Natural killer cell (primary cell): ENCODE measurements around the gene GPRC6A. TPM values are rescaled to one million over a fixed set of nuclear protein-coding genes. Genes with fewer than 3 reads are reported as not detected.

Source experiments
- ATAC-seq, 3 donors: fragments of 150-1000 bp in 2 of 3; fragments of 200-7000 bp in 1 of 3; cut with Tn5 transposase; 1 replicate in 1 of 3; 2 replicates in 2 of 3; pipeline ENCODE4 v1.10.0; 2021; ENCODE audit warnings: mild to moderate bottlenecking in 2 of 3, moderate library complexity in 2 of 3
- DNase-seq, 2 donors: peaks; one replicate each; pipeline versions ENCODE4 v3.0.0 to v3.0.0-alpha.2; 2013 to 2021; ENCODE audit warnings: mixed read lengths in 1 of 2
- H3K27ac ChIP-seq: one replicate; pipeline ENCODE4 v1.5.1; 2013; ENCODE audit warnings: mild to moderate bottlenecking, low read length
- H3K27me3 ChIP-seq: one replicate; pipeline ENCODE4 v1.6.1; 2013; ENCODE audit warnings: low read length; ENCODE audit not compliant: control insufficient read depth, insufficient read depth
- H3K36me3 ChIP-seq: one replicate; pipeline ENCODE4 v1.6.1; 2013; ENCODE audit warnings: low read length; ENCODE audit not compliant: control insufficient read depth, insufficient read depth
- H3K4me1 ChIP-seq: one replicate; pipeline ENCODE4 v1.6.1; 2013; ENCODE audit warnings: low read length; ENCODE audit not compliant: control insufficient read depth, insufficient read depth
- H3K4me3 ChIP-seq: one replicate; pipeline ENCODE4 v1.5.1; 2013; ENCODE audit warnings: low read length
- H3K9me3 ChIP-seq: one replicate; pipeline ENCODE4 v1.6.1; 2013; ENCODE audit warnings: low read length; ENCODE audit not compliant: control insufficient read depth, insufficient read depth
- H3K27ac Mint-ChIP-seq, 2 donors: one replicate each; pipeline ENCODE4 v1.8.0; 2022; ENCODE audit warnings: mild to moderate bottlenecking in 2 of 2, mixed read lengths in 2 of 2, moderate library complexity in 1 of 2
- H3K27me3 Mint-ChIP-seq, 2 donors: one replicate each; pipeline ENCODE4 v1.8.0; 2022; ENCODE audit warnings: low read depth in 2 of 2, mixed read lengths in 2 of 2
- H3K36me3 Mint-ChIP-seq: one replicate; pipeline ENCODE4 v1.8.0; 2022; ENCODE audit warnings: mixed read lengths
- H3K4me1 Mint-ChIP-seq, 2 donors: one replicate each; pipeline ENCODE4 v1.8.0; 2022; ENCODE audit warnings: mixed read lengths in 2 of 2
- H3K4me3 Mint-ChIP-seq: one replicate; pipeline ENCODE4 v1.8.0; 2022; ENCODE audit warnings: mild to moderate bottlenecking, moderate library complexity, mixed read lengths
- H3K9me3 Mint-ChIP-seq, 2 donors: one replicate each; pipeline ENCODE4 v1.8.0; 2022; ENCODE audit warnings: mixed read lengths in 2 of 2
- CTCF ChIP-seq: fragments of 200-600 bp; IDR thresholded peaks from one replicate; pipeline ENCODE4 v1.8.0; 2022; ENCODE audit warnings: antibody characterized with exemption
- WGBS: methylation state at CpG from one replicate; pipeline ENCODE4 v1.1.7; 2013; ENCODE audit warnings: missing lambda C conversion rate; ENCODE audit not compliant: insufficient coverage; 5-methylcytosine and 5-hydroxymethylcytosine counted together
- intact Hi-C: fragments of 100-400 bp; cut with micrococcal nuclease; formaldehyde crosslinking; loops from one replicate; pipeline ENCODE4 v1.14.2; 2022
- total RNA-seq, 4 donors: library from RNA; stranded (reverse); fragments of 120-200 nt in 1 of 4; gene quantifications; one replicate each; pipeline versions ENCODE4 v1.2.3 to v1.2.4, GENCODE V29; 2013 to 2022

GPRC6A gene
- total RNA-seq, 3 donors from 2014 or later (not counting 1 experiment from before 2014, with no cell fraction given), result not detected

- intact Hi-C loops, result no loop called here
- Histone ChIP-seq H3K27ac (no peak overlapping the region), H3K36me3 (no peaks in the 10 kb centered on the region), H3K4me1 (peaks cover 3% of the 10 kb centered on the region), H3K27me3 (peaks cover 15% of the 10 kb centered on the region), H3K9me3 (no peaks in the 10 kb centered on the region), H3K4me3 (no peak overlapping the region)
- ATAC-seq (no peak), DNase-seq (no peak)
- Mint-ChIP-seq H3K36me3 (no peaks in the 10 kb centered on the region), H3K4me1 (no peaks in the 10 kb centered on the region), H3K4me3 (no peak overlapping the region), H3K9me3 (peaks cover 7 to 8% of the 10 kb centered on the region in 2 donors), H3K27ac (no peak overlapping the region), H3K27me3 (peaks cover 13% of the 10 kb centered on the region in 2 donors)
- 33% methylated on average over 8 of the region's 8 CpGs for WGBS
- no peak for TF ChIP-seq CTCF
These were observed 47.2 kb upstream of the GPRC6A start for GRCh38 chr6:116876107-116876506.

GRCh38 chr6:116872771-116873170 is 43.9 kb upstream of the GPRC6A start:
- WGBS, result 89% methylated on average over 3 of the region's 4 CpGs
- Histone ChIP-seq H3K4me1 (peaks cover 3% of the 10 kb centered on the region), H3K4me3 (no peak overlapping the region), H3K27me3 (peaks cover 12% of the 10 kb centered on the region), H3K36me3 (no peaks in the 10 kb centered on the region), H3K9me3 (no peaks in the 10 kb centered on the region), H3K27ac (no peak overlapping the region)
- H3K9me3 Mint-ChIP-seq, result peaks cover 12 to 13% of the 10 kb centered on the region in 2 donors
- no peak for ATAC-seq
- peaks cover 13% of the 10 kb centered on the region in 2 donors for H3K27me3 Mint-ChIP-seq
- no peak overlapping the region for H3K4me3 Mint-ChIP-seq
- no peak for TF ChIP-seq CTCF
- no peaks in the 10 kb centered on the region for H3K4me1 Mint-ChIP-seq
- no peak overlapping the region for H3K27ac Mint-ChIP-seq
- H3K36me3 Mint-ChIP-seq, result no peaks in the 10 kb centered on the region
- intact Hi-C loops, result no loop called here
- no peak for DNase-seq

- Mint-ChIP-seq H3K4me1 (no peaks in the 10 kb centered on the region), H3K9me3 (peaks cover 8 to 14% of the 10 kb centered on the region in 2 donors), H3K27ac (no peak overlapping the region), H3K4me3 (no peak overlapping the region), H3K36me3 (no peaks in the 10 kb centered on the region), H3K27me3 (no peaks in the 10 kb centered on the region)
- Histone ChIP-seq H3K4me3 (no peak overlapping the region), H3K9me3 (no peaks in the 10 kb centered on the region), H3K4me1 (no peaks in the 10 kb centered on the region), H3K27me3 (no peaks in the 10 kb centered on the region), H3K36me3 (no peaks in the 10 kb centered on the region), H3K27ac (no peak overlapping the region)
- no peak for TF ChIP-seq CTCF
- 81% methylated on average over 3 of the region's 3 CpGs for WGBS
- no peak for ATAC-seq
- DNase-seq, result no peak
- intact Hi-C loops, result no loop called here
These were observed 37.5 kb upstream of the GPRC6A start for GRCh38 chr6:116866281-116866871.

GRCh38 chr6:116859264-116859663 is 30.4 kb upstream of the GPRC6A start:
- no peak for TF ChIP-seq CTCF
- H3K4me1 ChIP-seq, result no peaks in the 10 kb centered on the region
- Mint-ChIP-seq H3K4me1 (no peaks in the 10 kb centered on the region), H3K9me3 (peaks cover 20 to 23% of the 10 kb centered on the region in 2 donors), H3K36me3 (peaks cover 8% of the 10 kb centered on the region), H3K4me3 (no peak overlapping the region), H3K27ac (no peak overlapping the region), H3K27me3 (no peaks in the 10 kb centered on the region)
- no peaks in the 10 kb centered on the region for H3K36me3 ChIP-seq
- intact Hi-C loops, result no loop called here
- no peaks in the 10 kb centered on the region for H3K9me3 ChIP-seq
- no peak overlapping the region for H3K4me3 ChIP-seq
- H3K27me3 ChIP-seq, result no peaks in the 10 kb centered on the region
- H3K27ac ChIP-seq, result no peak overlapping the region
- DNase-seq (no peak), ATAC-seq (no peak)
